D721Med (cell line): ENCODE data around the gene PTOV1.
A peak's percentile ranks its signal among the peaks of the same experiment; 100 is the strongest.

ENCODE experiments used
- DNase-seq: peaks from one replicate; pipeline ENCODE4 v3.0.0; 2011; ENCODE audit warnings: low spot score; ENCODE audit not compliant: insufficient read length
- FAIRE-seq: peaks from 2 replicates; lab custom pipeline; 2011; peaks lifted over from hg19 to GRCh38; lab: Jason Lieb, UNC
- TF ChIP-seq, protein P1 (sequence below): IDR thresholded peaks from 2 replicates; pipeline ENCODE4 v1.5.1; 2012; ENCODE audit warnings: mild to moderate bottlenecking, control low read depth; ENCODE audit not compliant: insufficient read depth; ENCODE audit errors: missing control alignments

The PTOV1 gene

DNA sequence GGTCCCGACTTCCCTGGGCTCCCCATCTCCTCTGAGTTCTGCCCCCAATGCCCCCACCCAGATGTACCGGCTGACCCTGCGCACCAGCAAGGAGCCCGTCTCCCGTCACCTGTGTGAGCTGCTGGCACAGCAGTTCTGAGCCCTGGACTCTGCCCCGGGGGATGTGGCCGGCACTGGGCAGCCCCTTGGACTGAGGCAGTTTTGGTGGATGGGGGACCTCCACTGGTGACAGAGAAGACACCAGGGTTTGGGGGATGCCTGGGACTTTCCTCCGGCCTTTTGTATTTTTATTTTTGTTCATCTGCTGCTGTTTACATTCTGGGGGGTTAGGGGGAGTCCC is 44.4 kb upstream of the PTOV1 start:
- DNase-seq (no peak), FAIRE-seq (no peak)
- TF ChIP-seq, protein P1, sequence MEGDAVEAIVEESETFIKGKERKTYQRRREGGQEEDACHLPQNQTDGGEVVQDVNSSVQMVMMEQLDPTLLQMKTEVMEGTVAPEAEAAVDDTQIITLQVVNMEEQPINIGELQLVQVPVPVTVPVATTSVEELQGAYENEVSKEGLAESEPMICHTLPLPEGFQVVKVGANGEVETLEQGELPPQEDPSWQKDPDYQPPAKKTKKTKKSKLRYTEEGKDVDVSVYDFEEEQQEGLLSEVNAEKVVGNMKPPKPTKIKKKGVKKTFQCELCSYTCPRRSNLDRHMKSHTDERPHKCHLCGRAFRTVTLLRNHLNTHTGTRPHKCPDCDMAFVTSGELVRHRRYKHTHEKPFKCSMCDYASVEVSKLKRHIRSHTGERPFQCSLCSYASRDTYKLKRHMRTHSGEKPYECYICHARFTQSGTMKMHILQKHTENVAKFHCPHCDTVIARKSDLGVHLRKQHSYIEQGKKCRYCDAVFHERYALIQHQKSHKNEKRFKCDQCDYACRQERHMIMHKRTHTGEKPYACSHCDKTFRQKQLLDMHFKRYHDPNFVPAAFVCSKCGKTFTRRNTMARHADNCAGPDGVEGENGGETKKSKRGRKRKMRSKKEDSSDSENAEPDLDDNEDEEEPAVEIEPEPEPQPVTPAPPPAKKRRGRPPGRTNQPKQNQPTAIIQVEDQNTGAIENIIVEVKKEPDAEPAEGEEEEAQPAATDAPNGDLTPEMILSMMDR: no peak

DNA sequence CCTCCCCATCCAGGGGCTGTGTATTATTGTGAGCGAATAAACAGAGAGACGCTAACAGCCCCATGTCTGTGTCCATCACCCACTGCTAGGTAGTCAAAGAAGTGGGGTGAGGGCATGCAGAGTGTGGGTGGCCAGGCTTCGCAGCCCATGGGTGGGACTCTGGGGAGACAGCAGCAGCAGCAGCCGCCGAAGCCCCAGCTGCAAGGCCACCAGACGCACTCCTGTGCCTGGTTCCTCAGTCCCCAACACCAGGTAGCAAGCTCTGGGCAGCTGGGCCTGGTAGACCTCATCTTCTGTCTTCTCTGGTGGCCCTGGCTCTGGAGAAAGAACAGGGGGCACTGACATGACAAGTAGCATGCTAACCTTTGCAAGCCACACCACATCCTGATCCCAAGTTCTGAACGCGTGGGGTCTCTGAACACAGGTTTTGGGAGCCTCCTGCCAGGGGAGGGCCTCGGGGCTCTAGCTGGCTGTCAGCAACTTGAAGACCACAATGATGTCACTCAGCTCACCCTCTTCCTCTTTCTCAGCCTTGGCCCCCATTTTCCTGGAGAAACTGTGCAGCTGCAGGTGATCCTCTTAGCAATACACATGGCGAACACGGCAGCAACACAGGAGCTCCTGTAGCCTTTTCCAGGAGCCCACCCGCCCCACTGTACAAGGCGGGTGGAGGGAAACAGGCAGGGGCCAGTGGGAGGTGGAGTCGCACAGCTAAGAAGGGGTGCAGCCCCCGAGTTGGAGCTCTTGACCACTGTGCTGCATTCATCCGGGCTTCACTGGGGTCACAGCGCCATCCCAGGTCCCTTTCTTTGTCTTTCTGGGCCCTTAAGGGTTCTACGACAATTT is 43.7 kb upstream of the PTOV1 start:
- FAIRE-seq (no peak), DNase-seq (no peak)
- TF ChIP-seq, protein P1: no peak

DNA sequence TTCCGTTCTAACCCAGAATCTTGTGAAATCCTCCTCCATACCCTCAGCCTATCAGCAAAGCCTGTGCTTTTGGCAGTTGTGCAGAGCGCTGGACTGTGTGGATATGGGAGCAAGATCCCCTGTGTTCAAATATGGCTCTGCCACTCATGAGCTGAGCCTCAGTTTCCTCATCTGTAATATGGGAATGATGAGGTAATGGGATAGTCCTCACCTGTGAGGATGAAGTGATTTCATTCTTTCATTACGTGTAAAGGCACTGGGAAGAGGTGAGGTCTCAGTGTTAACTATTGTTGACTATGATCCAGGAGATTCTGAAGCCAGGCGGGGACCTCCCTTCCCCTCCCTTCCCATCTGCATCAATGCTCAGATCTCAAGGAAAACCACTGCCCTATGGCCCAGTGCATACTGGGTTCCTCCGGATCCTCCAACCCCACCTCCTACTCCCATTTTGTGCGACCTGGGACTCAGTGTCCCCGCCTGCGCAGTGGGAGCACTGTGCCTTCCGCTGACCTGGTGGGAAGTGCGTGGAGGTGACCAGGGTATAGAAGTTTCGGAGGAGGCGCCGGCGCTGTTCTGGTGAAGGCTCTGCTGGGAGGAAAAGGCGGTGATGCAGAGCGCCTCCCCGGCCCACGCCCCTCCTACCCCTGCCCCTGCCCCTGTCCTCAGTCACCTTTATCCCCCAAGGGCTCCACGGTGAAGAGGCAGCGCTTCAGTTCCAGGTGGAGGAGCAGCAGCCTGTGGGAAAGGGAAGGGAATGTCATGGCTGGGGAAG is 42.9 kb upstream of the PTOV1 start:
- FAIRE-seq: no peak
- DNase-seq: no peak
- TF ChIP-seq, protein P1: no peak

DNA sequence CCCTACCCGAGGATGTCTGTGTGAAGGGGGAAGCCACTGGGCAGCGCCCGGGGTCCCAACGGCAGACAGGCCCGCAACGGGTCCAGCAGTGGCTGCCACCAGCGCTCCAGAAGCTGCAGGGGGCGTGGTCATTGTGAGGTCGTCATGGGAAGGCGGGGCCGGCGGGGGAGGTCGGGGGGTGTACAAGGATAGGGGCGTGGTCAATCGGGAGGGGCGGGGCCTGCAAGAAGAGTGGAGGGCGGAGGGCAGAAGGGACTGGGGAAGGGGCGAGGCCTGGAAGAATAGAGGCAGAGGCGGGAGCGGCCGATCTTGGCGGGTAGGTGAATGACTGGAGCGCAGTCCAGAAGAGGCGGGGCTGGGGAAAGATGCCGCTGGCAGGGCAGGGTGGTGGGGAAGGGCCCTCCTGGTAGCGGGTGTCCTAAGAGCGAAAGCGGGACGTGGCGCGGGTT is 42.2 kb upstream of the PTOV1 start:
- DNase-seq: peak; percentile 75
- TF ChIP-seq, protein P1: no peak
- no peak for FAIRE-seq

DNA sequence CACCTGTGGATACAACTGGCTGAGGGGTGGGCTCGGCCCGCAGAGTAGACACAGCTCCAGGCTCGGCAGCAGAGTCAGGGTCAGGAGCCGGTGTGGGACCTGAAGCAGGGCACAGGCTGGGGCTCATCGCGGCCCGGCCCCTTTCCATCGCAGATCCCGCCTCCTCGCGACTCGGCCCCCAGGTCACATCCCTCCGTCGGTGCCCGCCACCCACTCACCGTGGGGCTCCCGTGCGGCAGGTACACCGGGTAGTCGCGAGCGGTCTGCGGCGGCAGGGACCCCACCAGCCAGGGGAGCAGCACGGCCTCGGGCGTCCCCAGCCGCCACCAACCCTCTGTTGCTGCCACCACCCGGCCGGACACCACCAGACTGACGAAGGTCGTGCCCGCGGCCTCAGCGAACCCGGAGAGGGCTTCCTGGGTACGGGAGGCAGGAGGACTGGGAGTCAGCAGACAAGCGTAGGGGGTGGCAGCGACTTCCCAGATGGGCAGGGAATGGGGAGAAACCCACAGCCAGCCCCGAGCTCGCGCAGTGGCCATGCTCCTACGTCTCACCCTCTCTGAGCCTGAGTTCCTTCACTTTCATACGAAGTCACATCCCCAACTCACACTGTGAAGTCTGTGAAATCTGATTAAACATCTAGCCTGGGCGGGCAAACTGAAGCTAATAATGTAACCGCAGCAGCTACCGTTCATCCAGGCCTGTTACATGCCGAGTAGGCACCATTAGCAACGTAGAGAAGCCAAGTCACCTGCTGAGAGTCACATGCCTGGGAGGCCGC is 41.6 kb upstream of the PTOV1 start:
- no peak for DNase-seq
- FAIRE-seq: no peak
- TF ChIP-seq, protein P1: no peak

DNA sequence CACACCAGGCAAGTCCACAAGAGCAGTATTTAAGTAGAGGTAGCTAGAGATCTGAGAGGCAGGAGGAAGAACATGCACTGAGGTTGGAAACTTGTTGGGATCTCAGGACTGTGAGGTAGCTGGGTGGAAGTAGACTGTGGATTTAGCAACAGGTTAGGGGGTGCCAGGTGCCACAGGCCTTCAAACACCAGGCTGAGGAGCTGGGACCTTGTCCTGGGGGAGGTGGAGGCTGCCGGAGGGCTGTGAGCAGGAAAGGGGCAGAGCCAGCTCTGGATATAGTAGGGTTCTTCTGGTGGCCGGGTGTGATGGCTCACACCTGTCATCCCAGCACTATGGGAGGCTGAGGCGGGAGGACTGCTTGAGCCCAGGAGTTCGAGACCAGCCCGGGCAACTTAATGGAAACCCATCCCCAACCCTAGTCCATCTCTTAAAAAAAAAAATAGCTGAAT is 41.0 kb upstream of the PTOV1 start:
- no peak for DNase-seq
- TF ChIP-seq, protein P1: no peak
- no peak for FAIRE-seq
